NCI-H2107 treated with DMSO at 0.1 percent for 48 hours (cell line): ENCODE measurements around the gene TRIAP1.

Experiments
- DNase-seq: peaks from one replicate; lab custom pipeline; 2025; ENCODE audit not compliant: unreplicated experiment; lab: John Stamatoyannopoulos, UW

TRIAP1 gene

GRCh38 chr12:120432772-120433525 lies 13.2 kb downstream of the TRIAP1 start:
- no peak for DNase-seq

DNA sequence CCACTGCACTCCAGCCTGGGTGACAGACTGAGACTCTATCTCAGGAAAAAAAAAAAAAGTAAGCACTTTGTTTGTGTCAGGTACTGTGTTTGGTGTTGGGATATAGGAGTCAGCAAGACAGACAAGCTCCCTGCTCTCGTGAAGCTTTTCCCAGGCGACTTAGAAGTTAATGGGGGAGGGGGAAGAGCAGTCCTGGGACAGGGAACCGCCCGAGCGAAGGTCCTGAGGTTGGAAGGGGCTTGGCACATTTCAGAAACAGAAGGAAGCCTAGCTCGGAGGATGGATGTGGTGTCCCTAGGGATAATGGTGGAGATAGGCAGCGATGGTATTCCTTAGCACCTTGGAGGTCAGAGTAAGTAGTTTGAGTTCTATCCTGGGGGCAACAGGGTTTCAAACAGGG lies 16.8 kb downstream of the TRIAP1 start:
- DNase-seq = no peak

DNA sequence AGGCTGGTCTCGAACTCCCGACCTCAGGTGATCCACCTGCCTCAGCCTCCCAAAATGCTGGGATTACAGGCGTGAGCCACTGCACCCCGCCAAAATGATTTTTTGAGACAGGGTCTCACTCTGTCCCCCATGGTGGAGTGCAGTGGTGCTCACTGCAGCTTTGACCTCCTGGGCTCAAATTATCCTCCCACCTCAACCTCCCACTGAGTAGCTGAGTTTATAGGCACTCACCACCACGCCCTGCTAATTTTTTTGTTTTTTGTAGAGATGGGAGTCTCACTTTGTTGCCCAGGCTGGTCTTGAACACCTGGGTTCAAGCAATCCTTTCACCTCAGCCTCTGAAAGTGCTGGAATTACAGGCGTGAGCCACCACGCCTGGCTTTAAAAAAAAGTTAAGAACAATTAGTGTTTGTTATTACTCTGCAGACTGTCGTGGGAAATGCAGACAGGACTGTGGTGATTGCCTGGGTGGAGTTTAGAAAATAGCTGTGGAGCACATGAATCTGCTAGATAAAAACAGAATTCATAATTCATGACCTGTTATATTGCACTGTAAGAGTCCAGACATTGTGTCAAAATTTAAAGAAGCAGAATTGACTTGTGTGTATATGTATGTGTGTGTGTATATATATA lies 17.5 kb downstream of the TRIAP1 start:
- no peak for DNase-seq

GRCh38 chr12:120425797-120426196 lies 20.4 kb downstream of the TRIAP1 start:
- DNase-seq = no peak

- no peak for DNase-seq
Observed at GRCh38 chr12:120422892-120423456, 23.2 kb downstream of the TRIAP1 start.

DNA sequence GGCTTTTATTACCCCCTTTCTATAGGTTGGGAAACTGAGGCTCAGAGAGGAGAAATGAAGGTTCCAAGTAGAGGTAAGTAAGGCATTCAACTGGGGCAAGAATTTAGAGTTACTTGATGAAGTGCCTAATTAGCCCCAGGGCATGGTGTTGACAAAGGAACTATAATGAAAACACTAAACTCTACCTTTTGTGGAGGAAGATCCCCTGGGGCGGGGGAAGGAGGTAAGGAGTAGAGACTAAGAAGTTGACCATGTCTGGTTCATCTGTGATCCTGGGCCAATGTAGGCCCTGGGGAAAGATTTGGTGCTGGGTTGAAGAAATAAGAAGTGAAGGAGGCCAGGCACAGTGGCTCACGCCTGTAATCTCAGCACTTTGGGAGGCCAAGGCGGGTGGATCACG lies 24.5 kb downstream of the TRIAP1 start:
- no peak for DNase-seq

DNA sequence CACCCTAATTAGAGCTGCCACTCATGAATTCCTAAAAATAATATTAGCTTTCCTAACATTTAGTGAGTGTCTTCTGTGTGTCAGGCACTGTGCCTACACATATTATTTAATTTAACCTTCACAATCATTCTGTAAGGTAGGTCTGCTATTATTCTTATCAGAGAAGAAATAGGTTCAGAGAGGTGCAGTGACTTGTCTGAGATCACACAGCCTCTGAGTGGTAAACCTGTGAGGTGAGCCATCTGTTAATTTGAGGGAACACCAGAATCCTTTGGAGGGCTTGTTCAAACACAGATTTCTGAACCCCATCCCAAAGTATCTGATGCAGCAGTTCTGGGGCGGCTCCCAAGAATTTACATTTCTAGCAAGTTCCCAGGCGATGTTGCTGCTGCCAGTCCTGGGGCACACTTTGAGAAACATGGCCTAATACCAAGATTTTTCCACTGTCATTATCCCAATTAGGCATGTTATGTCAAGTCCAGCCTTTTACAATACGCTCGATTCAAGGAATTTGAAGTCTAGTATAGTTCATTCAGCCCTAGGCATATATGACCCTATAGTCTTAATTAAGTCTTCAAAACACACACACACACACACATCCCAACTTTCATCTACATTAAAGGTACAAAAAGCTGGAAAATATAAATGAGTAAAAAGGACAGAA lies 28.1 kb downstream of the TRIAP1 start:
- DNase-seq = no peak

- DNase-seq = no peak
Observed at GRCh38 chr12:120416490-120417216, 29.5 kb downstream of the TRIAP1 start.

DNA sequence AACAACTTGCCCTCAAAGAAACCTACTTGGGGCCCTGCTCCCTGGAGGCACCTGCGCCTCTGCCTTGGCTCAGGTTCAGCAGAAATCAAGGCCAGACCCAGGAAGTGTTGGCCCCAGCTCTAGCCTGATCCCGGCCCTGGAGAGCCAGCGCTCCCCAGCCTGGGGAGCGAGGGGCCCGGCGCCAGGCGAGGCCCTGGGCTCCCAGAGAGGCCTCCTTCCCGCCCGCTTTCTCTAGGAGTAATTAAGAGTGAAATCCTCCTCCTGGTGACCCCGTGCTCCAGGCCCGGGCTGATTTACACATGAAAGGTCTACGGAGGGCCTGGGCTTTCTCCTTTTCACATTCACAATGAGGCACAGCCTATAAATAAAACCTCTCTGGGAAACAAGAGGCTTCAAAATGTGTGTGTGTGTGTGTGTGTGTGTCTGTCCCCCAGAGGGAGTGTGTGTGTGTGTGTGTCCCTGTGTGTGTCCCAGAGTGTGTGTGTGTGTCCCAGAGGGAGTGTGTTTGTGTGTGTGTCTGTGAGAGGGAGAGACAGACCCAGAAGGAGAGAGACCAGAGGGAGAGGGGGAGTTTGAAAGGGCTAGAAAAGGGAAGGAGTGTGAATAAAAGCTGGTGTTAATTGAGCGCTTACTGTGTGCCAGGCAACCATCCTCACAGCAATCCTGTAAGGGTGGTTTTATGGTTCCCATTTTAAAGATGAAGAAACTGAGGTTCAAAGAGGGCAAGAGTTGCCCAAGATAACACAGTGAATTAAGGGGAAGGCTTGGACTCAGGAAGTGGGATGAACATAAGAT lies 32.1 kb downstream of the TRIAP1 start:
- DNase-seq = peak; percentile 75

GRCh38 chr12:120412421-120412820 lies 33.8 kb downstream of the TRIAP1 start:
- DNase-seq = no peak

DNA sequence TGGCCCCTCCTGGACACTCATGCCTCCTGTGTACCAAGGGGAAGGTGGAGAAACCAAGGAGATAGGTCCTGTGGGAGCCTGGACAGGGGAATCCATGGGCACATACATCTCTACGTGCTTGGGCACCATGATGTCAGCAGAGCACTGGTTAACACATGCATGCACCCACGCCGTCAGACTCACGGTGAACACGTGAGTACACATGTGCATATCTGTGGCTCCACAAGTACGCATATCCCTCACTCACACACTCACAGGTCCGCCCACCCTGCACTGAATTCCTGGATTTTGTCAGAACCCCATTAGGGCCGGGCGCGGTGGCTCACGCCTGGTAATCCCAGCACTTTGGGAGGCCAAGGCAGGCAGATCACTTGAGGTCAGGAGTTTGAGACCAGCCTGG lies 37.4 kb downstream of the TRIAP1 start:
- DNase-seq = no peak

GRCh38 chr12:120406553-120406952 lies 39.6 kb downstream of the TRIAP1 start:
- DNase-seq = no peak

- DNase-seq = peak; percentile 16
Observed at GRCh38 chr12:120406069-120406468, 40.1 kb downstream of the TRIAP1 start.

DNA sequence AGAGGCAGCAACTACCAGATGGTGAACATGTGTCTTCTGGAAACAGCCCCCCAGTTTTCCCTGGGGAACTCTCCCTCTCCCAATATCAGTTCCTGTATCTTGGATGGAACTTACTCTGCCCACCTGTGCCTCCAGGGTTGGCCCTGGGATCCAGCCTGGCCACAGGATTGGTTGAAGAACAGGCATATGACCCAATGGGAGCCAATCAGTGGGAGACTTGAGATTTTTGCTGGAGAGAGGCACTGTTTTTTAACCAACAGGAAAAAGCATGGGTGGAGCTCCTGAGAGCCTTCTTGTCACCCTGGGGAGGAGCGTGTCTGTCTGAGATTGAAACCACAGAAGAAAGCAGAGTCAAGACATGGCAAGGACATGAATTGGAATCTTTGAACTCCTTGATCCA lies 41.9 kb downstream of the TRIAP1 start:
- DNase-seq = no peak

DNA sequence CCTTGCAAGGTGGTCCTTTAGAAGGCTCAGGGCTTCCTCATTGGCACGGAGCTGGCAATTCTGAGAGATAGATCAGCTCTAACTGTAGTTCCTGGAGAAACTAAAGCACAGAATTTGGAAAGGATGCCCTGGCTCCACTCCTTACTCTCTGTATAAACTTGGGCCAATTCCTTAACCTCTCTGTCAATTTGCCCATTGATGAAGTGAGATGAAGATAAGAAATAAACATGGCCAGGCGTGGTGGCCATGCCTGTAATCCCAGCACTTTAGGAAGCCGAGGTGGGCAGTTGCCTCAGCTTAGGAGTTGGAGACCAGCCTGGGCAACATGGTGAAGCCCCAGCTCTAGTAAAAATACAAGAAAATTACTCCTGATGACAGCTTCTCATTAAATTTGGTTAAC lies 42.3 kb downstream of the TRIAP1 start:
- no peak for DNase-seq

GRCh38 chr12:120402217-120402616 lies 44.0 kb downstream of the TRIAP1 start:
- DNase-seq = no peak

DNA sequence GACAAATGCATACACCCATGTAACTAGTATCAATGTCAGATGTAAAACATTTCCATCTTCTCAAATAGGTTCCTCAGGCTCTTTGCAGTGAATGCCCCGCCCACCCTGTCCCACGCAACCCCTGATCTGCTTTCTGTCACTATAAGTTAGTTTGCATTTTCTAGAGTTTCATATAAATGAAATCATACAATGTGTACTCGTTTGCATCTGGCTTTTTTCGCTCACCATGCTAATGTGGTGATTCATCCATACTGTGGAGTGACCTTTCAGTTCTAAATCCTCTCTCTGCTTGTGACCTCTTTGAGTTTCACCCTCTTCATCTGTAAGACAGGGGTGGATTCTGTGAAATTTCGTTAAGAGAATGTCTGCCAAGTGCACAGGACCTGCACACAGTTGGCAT lies 46.7 kb downstream of the TRIAP1 start:
- no peak for DNase-seq

GRCh38 chr12:120397824-120398540 lies 48.2 kb downstream of the TRIAP1 start:
- DNase-seq = no peak

GRCh38 chr12:120394483-120395367 lies 51.5 kb downstream of the TRIAP1 start:
- peak; percentile 86 for DNase-seq
